ENCODE data around the gene RAB4A.

- no peak for TF ChIP-seq CTCF (IDR thresholded peaks at IDR 0.05; ENCODE audit: insufficient read depth, low read length)
- TF ChIP-seq POLR2AphosphoS5 (IDR thresholded peaks at IDR 0.05; ENCODE audit: low read depth), result no peak
- no peak for TF ChIP-seq REST (IDR thresholded peaks at IDR 0.05; ENCODE audit: insufficient replicate concordance, low read depth)
- TF ChIP-seq GABPA (IDR thresholded peaks at IDR 0.05; ENCODE audit: low read depth), result no peak
- TF ChIP-seq SPI1 (IDR thresholded peaks at IDR 0.05; ENCODE audit: borderline replicate concordance, low read depth), result no peak
These were observed 33.6 kb upstream of the RAB4A start for GRCh38 chr1:229237320-229237719.
